DND-41 (cell line): Measurements from ENCODE around the gene MOV10L1.

Source experiments
- CTCF ChIP-seq: IDR thresholded peaks from 2 replicates; pipeline ENCODE4 v1.5.1; 2012; ENCODE audit warnings: borderline replicate concordance, low read length, moderate library complexity, mild to moderate bottlenecking; ENCODE audit not compliant: poor library complexity, severe bottlenecking; ENCODE audit errors: extremely low read depth
- EZH2 ChIP-seq: IDR thresholded peaks from 3 replicates; pipeline ENCODE4 v1.6.1; 2012; ENCODE audit warnings: borderline replicate concordance, low read depth, mild to moderate bottlenecking, moderate library complexity, low read length, inconsistent platforms; ENCODE audit not compliant: severe bottlenecking

- TF ChIP-seq CTCF (no peak), EZH2 (no peak)
Measured at GRCh38 chr22:50177537-50178470, 88.0 kb downstream of the MOV10L1 start.
